HPDE6-E6E7 (cell line): Measurements from ENCODE around the gene BRWD1.

Experiments used
- DNase-seq: peaks from one replicate; pipeline ENCODE4 v3.0.0; 2011; ENCODE audit warnings: missing footprints; ENCODE audit errors: extremely low spot score

Gene BRWD1

GRCh38 chr21:39313571-39314142 is at the start of gene BRWD1:
Gene BRWD1 (minus strand): TSS chr21:39313632. CDS start chr21:39313491, 141 bp downstream.
- DNase-seq = peak; percentile 49

GRCh38 chr21:39362733-39363132 is 49.3 kb upstream of the BRWD1 start:
- DNase-seq = no peak

- no peak for DNase-seq
Measured at GRCh38 chr21:39359382-39359781, 46.0 kb upstream of the BRWD1 start.

GRCh38 chr21:39353295-39353694 is 39.9 kb upstream of the BRWD1 start:
- DNase-seq = no peak

GRCh38 chr21:39350094-39351005 is 36.9 kb upstream of the BRWD1 start:
- no peak for DNase-seq

- DNase-seq = peak; percentile 96
Measured at GRCh38 chr21:39349211-39350093, 36.0 kb upstream of the BRWD1 start.

GRCh38 chr21:39348355-39349210 is 35.2 kb upstream of the BRWD1 start, which contains the start of gene HMGN1:
Gene HMGN1 (minus strand): TSS chr21:39349088. CDS start chr21:39348917, 171 bp downstream.
- DNase-seq = peak; percentile 50

GRCh38 chr21:39348040-39348354 is 34.6 kb upstream of the BRWD1 start:
- no peak for DNase-seq

- no peak for DNase-seq
Measured at GRCh38 chr21:39347537-39347936, 34.1 kb upstream of the BRWD1 start.

GRCh38 chr21:39346671-39347331 is 33.4 kb upstream of the BRWD1 start:
- DNase-seq = no peak

- DNase-seq = no peak
Measured at GRCh38 chr21:39346206-39346605, 32.8 kb upstream of the BRWD1 start.

GRCh38 chr21:39345440-39345839 is 32.0 kb upstream of the BRWD1 start:
- DNase-seq = no peak

- DNase-seq = no peak
Measured at GRCh38 chr21:39344848-39345247, 31.4 kb upstream of the BRWD1 start.

GRCh38 chr21:39341249-39341923 is 28.0 kb upstream of the BRWD1 start:
- no peak for DNase-seq

- no peak for DNase-seq
Measured at GRCh38 chr21:39340687-39341086, 27.3 kb upstream of the BRWD1 start.

GRCh38 chr21:39339231-39339630 is 25.8 kb upstream of the BRWD1 start:
- no peak for DNase-seq

GRCh38 chr21:39336457-39337008 is 23.1 kb upstream of the BRWD1 start:
- no peak for DNase-seq

- no peak for DNase-seq
Measured at GRCh38 chr21:39334611-39335010, 21.2 kb upstream of the BRWD1 start.

- DNase-seq = no peak
Measured at GRCh38 chr21:39332175-39332574, 18.7 kb upstream of the BRWD1 start.

- DNase-seq = no peak
Measured at GRCh38 chr21:39330001-39330400, 16.6 kb upstream of the BRWD1 start.
